Limb (tissue), 2 donors: ENCODE measurements around the gene LRGUK.
"Not testable (repeated sequence)": the region's sequence is repeated elsewhere in the genome, so short reads cannot be mapped to it uniquely, and the experiment has no call there.

Source experiments
- DNase-seq, 2 donors: peaks; one replicate each; pipeline ENCODE4 v3.0.0-alpha.2; 2016; ENCODE audit errors: extremely low spot score in 2 of 2

Gene LRGUK

GRCh38 chr7:134186027-134186426, 58.9 kb downstream of the LRGUK start:
- DNase-seq = no peak

- no peak for DNase-seq
Observed at GRCh38 chr7:134186801-134187200, 59.7 kb downstream of the LRGUK start.

DNA sequence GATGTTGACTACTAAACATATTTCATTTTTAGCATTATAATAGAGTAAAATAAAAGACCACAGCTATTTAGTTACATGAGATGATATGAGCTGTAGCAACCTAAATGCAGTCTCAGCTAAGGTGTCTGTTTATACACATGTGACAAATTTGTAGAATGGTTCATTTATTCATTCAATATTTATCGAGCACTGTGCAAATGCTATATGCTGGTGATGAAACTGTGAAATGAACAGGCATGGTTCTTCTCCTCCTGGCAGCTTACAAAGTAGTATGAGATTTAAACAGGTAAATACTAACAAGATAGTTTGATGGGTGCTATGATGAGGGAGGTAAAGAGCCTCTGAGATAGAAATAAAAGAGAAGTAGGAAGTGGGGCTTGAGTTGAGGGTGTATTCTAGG, 60.8 kb downstream of the LRGUK start:
- no peak for DNase-seq

GRCh38 chr7:134188311-134188710, 61.2 kb downstream of the LRGUK start:
- DNase-seq = no peak

DNA sequence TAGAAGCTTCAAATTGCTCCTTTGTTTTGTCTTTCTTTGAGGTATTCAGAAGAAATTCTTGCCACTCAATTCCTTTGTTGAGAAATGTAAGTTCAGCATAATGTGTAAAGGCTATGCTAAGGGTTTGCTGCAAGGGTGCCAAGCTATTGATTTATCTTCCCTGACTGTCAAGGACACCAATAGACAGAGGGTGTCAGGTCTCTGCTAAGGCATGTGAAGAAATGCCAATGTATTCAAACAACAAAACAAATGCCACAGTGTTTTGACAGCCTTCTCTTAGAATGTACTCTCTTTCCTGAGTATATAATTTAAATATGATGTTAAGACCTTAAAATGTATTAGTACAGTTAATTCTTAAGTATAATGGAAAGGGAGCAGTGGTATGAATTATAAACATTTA, 62.4 kb downstream of the LRGUK start:
- no peak for DNase-seq

DNA sequence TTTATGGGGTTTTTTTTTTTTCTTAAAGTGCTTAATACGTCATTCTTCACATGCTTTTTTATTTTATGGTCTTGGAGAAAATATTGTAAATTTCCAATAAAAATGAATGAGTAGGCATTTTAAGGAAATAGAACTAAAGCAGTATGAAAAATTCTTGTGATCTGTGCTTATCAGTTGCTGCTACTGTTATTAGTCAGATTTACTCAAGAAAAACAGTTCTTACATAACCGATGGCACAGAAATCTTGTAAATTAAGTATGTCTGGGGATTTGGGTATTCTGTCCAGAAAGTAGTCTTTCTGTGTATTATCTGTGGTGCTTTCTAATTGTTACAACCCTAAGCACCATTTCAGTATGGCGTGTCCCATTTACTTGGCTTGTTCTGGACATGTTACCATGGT, 64.7 kb downstream of the LRGUK start:
- no peak for DNase-seq

DNA sequence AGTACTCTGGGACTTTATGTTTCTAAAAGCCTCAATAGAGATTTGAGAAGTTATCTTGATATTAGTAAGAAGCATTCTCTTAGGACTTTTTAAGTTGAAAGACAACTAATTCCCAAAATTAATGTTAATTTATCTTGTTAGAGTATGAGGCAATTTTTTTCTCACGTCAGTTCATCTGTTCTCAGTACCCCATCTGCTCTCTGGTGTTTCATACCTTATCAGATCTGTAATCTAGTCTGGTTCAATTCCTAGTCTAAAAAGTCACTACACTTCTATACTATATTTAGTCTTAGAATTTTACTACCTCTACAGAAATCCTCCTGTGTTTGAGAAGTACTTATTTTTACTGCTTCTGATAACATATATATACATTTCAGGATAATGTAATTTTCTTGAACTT, 66.1 kb downstream of the LRGUK start:
- no peak for DNase-seq

DNA sequence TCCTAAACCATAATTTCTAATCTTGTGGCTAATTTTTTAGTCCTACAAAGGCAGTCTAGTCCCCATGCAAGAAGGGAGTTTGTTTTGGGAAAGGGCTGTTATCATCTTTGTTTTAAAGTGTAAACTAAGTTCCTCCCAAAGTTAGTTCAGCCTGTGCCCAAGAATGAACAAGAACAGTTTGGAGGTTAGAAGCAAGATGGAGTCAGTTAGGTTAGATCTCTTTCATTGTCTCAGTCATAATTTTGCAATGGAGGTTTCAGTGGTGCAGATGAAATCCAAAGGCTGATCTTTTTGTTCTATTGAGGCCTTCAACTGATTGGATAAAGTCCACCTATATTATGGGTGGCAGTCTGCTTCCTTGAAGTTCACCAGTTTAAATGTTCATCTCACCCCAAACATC, 68.1 kb downstream of the LRGUK start:
- no peak for DNase-seq

DNA sequence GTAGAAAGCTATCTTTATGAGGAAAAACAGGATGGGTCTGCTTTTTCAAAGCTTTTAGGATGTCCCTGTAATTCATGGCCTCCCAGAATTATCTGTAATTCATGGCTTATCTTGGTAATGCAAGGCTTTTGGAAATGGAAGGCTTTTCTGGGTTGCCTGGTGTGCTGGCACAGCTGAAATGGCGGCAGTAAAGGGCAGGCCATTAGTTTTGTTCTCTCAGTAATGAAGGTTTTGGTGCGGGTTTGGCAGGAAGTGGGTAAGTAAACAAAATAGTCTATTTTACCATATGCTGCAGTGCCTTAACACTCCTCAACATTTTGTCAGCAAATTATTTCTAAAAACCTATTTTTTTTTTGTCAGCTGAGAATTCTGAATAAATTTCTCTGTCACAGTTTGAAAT, 69.3 kb downstream of the LRGUK start:
- DNase-seq = no peak

DNA sequence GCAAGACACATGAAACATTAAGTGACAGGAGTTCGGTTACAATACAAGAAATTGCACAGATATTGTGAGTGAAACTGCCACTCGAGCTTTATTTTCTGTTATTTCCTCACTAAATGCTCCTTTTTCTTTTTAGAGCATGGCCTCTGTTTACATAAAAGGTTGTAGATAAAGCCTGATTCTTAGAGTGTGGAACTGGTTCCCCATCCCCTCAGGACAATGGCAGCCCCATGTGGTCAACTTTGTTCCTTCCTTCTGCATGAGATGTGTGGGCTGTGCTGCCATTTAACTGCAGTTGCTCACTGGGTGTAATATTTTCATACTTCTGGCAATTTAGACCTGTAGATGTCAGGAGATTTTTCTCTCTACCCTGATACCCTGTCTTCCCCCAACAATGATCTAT, 70.2 kb downstream of the LRGUK start:
- DNase-seq = no peak

- no peak for DNase-seq
Observed at GRCh38 chr7:134200970-134201369, 73.8 kb downstream of the LRGUK start.

- DNase-seq = no peak
Observed at GRCh38 chr7:134201569-134202261, 74.6 kb downstream of the LRGUK start.

GRCh38 chr7:134203186-134203889, 76.2 kb downstream of the LRGUK start:
- DNase-seq = no peak

- DNase-seq = no peak
Observed at GRCh38 chr7:134209322-134210015, 82.3 kb downstream of the LRGUK start.

DNA sequence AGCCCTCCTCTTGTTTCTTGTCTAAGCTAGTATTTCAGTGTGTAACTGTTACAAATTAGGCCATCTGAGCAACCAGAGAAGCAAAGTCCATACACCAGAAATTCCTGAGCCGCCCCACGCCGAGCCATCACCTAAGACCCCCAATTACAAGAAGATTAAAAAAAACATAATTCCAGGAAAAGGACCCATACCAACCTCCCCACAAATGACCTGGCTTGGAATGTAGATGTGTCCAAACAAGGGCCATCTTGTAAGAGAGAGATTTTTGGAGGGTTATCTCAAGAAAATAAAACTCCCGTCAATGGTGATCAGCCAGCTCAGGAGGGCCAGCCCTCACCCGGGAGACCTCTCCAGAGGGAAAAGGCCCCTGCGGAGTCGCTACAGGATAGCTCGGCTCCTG, 83.1 kb downstream of the LRGUK start:
- DNase-seq = no peak

DNA sequence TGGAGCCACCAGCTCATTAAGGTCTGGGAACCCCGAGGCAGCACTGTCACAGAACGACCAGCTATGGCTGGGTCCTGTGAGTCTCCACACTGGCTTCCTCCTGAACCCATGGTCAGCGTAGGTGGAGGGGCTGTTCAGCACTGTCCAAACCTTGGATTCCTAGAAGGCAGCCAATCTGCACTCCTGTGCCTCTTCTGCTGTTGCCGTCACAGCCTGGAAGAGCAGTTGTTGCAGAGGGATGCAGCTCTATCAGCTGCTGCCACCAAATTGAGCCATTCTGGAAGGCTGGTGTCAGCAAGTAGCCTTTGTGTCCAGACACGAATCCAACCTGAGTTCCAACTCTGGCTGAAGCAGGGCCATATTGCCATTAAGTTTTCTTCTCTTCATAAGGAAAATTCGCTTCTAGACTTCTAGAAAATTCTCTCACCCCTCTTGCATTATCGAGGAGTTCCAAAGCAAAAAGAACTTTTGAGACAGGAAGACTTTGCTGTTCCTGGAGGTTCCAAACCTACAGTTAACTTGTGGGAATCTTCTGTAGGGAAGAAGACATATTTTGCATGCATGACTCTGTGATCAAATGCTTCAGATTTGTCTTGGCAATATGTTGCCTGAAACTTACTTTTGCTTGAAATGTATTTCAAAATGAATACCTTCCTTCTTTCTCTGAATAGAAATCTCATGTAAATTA, 84.0 kb downstream of the LRGUK start:
- no peak for DNase-seq

- DNase-seq = no peak
Observed at GRCh38 chr7:134211817-134212216, 84.7 kb downstream of the LRGUK start.

- no peak for DNase-seq
Observed at GRCh38 chr7:134212576-134213546, 85.7 kb downstream of the LRGUK start.

DNA sequence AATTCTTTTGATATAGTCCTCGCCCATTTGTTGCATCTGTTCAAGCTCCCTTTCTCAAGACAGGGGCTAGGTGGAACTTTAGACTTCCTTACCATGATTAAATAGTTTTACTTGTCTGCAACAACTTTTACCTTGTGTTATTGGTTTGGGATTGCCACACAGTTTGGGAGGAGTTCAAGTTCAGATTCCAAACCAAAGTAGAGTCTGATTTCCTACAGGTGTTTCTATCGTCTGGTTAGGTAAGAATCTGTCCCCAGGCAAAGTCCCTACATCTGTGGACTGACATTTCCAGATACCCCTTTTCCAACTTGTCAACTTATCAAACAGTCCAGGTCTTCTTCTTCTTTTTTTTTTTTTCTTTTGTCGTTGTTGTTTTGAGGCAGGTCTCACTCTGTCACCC, 93.1 kb downstream of the LRGUK start:
- no peak for DNase-seq

- DNase-seq = not testable (repeated sequence)
Observed at GRCh38 chr7:134231296-134231695, 104.2 kb downstream of the LRGUK start.

DNA sequence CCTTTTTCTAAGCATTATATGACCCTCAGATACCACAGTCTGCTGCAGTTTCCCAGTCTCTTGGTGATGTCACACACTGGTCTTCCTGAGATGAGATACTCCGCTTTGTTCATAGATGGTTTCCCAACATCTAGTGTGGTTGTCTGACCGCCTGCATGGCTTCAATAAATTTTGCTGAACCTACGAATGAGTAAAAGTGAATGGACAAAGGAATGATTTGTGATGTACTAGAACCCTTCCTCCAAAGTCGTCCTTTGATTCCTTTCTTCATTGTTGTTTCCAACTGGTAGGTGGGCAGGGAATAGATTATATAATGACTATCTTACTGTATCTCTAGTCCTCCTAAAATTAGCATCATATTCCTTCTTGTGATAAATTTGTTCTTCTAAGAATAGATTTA, 107.1 kb downstream of the LRGUK start:
- DNase-seq = no peak
